PC-3 (cell line): ENCODE measurements around the gene ARL3. TPM values are rescaled to one million over a fixed set of nuclear protein-coding genes. Genes with fewer than 3 reads are reported as not detected.

Source experiments
- ATAC-seq: fragments of 200-7000 bp; cut with Tn5 transposase; 2 replicates; pipeline ENCODE4 v1.9.1; 2020; ENCODE audit warnings: mild to moderate bottlenecking, moderate library complexity
- BruUV-seq: library from RNA; stranded (reverse); fragments of 400-500 nt; replicated peaks from 2 replicates; lab custom pipeline; 2021; lab: Mats Ljungman, UMichigan
- CTCF ChIA-PET: fragments of 300-600 bp; sonication (Branson Sonifier 250); formaldehyde crosslinking; loops from one replicate; lab custom pipeline; 2022; ENCODE audit warnings: antibody characterized with exemption; lab: Charles Lee
- POLR2A ChIA-PET: fragments of 300-600 bp; sonication (Branson Sonifier 250); formaldehyde crosslinking; loops from one replicate; lab custom pipeline; 2022; ENCODE audit warnings: antibody characterized with exemption; ENCODE audit not compliant: unreplicated experiment; lab: Charles Lee
- DNase-seq: peaks from one replicate; pipeline ENCODE4 v3.0.0-alpha.2; 2015
- H2AFZ ChIP-seq: fragments of 300-600 bp; sonication (generic); 2 replicates; pipeline ENCODE4 v1.6.0; 2016; ENCODE audit warnings: antibody characterized with exemption, low read length
- H3F3A ChIP-seq: fragments of 300-600 bp; sonication (generic); one replicate; pipeline ENCODE4 v1.6.0; 2017; ENCODE audit warnings: antibody characterized with exemption, low read length, control low read depth, mild to moderate bottlenecking; ENCODE audit not compliant: unreplicated experiment
- H3K27ac ChIP-seq: fragments of 300-600 bp; sonication (generic); 2 replicates; pipeline ENCODE4 v1.5.1; 2016; ENCODE audit warnings: mild to moderate bottlenecking, low read length
- H3K27me3 ChIP-seq: fragments of 300-600 bp; sonication (generic); 2 replicates; pipeline ENCODE4 v1.6.1; 2016; ENCODE audit warnings: low read length, mixed read lengths
- H3K36me3 ChIP-seq: fragments of 300-600 bp; sonication (generic); 2 replicates; pipeline ENCODE4 v1.6.1; 2016; ENCODE audit warnings: low read depth, mixed run types, low read length, mixed read lengths
- H3K4me1 ChIP-seq: fragments of 300-600 bp; sonication (generic); 2 replicates; pipeline ENCODE4 v1.5.1; 2016; ENCODE audit warnings: low read length; ENCODE audit not compliant: insufficient read depth
- H3K4me2 ChIP-seq: fragments of 300-600 bp; sonication (generic); 2 replicates; pipeline ENCODE4 v1.6.0; 2016; ENCODE audit warnings: low read length
- H3K4me3 ChIP-seq: fragments of 300-600 bp; sonication (generic); 2 replicates; pipeline ENCODE4 v1.5.1; 2016; ENCODE audit warnings: mild to moderate bottlenecking, low read length, mixed read lengths
- H3K79me2 ChIP-seq: fragments of 300-600 bp; sonication (generic); 2 replicates; pipeline ENCODE4 v1.6.1; 2017; ENCODE audit warnings: low read length, mixed read lengths
- H3K9ac ChIP-seq: fragments of 300-600 bp; sonication (generic); 2 replicates; pipeline ENCODE4 v1.6.0; 2016; ENCODE audit warnings: mild to moderate bottlenecking, low read length
- H3K9me2 ChIP-seq: fragments of 300-600 bp; sonication (generic); replicated peaks from 2 replicates; pipeline ENCODE4 v1.6.1; 2016; ENCODE audit warnings: mixed run types, low read length, mixed read lengths
- H3K9me3 ChIP-seq: fragments of 300-600 bp; sonication (generic); 2 replicates; pipeline ENCODE4 v1.6.1; 2016; ENCODE audit warnings: low read length, mixed read lengths
- H4K20me1 ChIP-seq: fragments of 300-600 bp; sonication (generic); 2 replicates; pipeline ENCODE4 v1.6.1; 2016; ENCODE audit warnings: low read length, mixed read lengths
- EZH2 ChIP-seq: fragments of 300-600 bp; sonication (generic); IDR thresholded peaks from one replicate; pipeline ENCODE4 v1.6.1; 2017; ENCODE audit warnings: antibody characterized with exemption, mild to moderate bottlenecking, low read length; ENCODE audit not compliant: unreplicated experiment
- EZH2phosphoT487 ChIP-seq: fragments of 300-600 bp; sonication (generic); IDR thresholded peaks from 2 replicates; pipeline ENCODE4 v1.6.1; 2018; ENCODE audit warnings: mild to moderate bottlenecking, antibody characterized with exemption, low read length, borderline replicate concordance
- intact Hi-C: fragments of 100-400 bp; cut with micrococcal nuclease; formaldehyde crosslinking; loops from 2 replicates; pipeline ENCODE4 v1.9.0; 2023
- total RNA-seq: library from RNA; depleted of rRNA; stranded (reverse); fragments of >200 nt; gene quantifications from 2 replicates; pipeline ENCODE4 v1.2.3, GENCODE V29; 2014
- TF ChIP-seq, protein P1 (sequence below): fragments of 300-600 bp; sonication (generic); conservative IDR thresholded peaks from 2 replicates; pipeline ENCODE4 v1.5.1; 2017; ENCODE audit warnings: antibody characterized with exemption, low read depth, mild to moderate bottlenecking, low read length

The ARL3 gene
- total RNA-seq, 1 experiment from 2014 or later = 2.8 TPM

DNA sequence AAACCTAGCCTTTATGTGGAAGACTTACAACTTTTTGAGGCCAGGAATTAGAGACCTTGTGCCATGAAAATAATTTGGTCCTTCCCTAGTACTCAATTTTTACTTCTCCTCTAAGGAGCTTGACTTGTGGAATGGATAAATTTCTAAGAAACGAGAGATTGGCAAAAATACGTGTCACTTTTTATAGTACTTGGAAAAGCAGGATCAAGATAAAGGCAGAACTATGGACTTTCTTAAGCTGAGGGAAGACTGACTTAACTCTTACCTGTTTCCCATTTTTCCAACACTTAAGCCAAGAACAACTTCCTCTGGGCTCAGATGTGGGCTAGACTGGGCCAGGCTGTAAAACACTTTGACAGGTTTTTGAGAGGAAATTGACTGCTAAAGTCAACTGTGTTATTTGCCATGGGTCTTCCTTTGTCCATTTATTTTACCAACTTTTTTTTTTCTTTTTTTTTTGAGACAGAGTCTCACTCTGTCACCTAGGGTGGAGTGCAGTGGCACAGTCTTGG lies 27.6 kb upstream of the ARL3 start:
- no peak overlapping the region for H3K4me3 ChIP-seq
- H3K36me3 ChIP-seq = no peaks in the 10 kb centered on the region
- CTCF ChIA-PET = no interaction called here
- intact Hi-C loops = no loop called here
- DNase-seq (no peak), ATAC-seq (no peak)
- no peaks in the 10 kb centered on the region for H3K27me3 ChIP-seq
- H3K9me3 ChIP-seq = no peaks in the 10 kb centered on the region
- TF ChIP-seq, protein P1, sequence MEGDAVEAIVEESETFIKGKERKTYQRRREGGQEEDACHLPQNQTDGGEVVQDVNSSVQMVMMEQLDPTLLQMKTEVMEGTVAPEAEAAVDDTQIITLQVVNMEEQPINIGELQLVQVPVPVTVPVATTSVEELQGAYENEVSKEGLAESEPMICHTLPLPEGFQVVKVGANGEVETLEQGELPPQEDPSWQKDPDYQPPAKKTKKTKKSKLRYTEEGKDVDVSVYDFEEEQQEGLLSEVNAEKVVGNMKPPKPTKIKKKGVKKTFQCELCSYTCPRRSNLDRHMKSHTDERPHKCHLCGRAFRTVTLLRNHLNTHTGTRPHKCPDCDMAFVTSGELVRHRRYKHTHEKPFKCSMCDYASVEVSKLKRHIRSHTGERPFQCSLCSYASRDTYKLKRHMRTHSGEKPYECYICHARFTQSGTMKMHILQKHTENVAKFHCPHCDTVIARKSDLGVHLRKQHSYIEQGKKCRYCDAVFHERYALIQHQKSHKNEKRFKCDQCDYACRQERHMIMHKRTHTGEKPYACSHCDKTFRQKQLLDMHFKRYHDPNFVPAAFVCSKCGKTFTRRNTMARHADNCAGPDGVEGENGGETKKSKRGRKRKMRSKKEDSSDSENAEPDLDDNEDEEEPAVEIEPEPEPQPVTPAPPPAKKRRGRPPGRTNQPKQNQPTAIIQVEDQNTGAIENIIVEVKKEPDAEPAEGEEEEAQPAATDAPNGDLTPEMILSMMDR = no peak
- TF ChIP-seq EZH2phosphoT487 (no peak), EZH2 (no peak)
- H3F3A ChIP-seq = no peaks in the 10 kb centered on the region
- H2AFZ ChIP-seq = no peak overlapping the region
- no peak overlapping the region for H3K4me2 ChIP-seq
- POLR2A ChIA-PET = no interaction called here
- peaks cover 29% of the 10 kb centered on the region for H3K79me2 ChIP-seq
- no peak overlapping the region for H3K9ac ChIP-seq
- H3K9me2 ChIP-seq = no peaks in the 10 kb centered on the region
- peaks cover 14% of the 10 kb centered on the region; the same call in 1 of the 2 replicates for H3K4me1 ChIP-seq
- no peak overlapping the region for H3K27ac ChIP-seq
- BruUV-seq = no TSS peak
- no peaks in the 10 kb centered on the region for H4K20me1 ChIP-seq

DNA sequence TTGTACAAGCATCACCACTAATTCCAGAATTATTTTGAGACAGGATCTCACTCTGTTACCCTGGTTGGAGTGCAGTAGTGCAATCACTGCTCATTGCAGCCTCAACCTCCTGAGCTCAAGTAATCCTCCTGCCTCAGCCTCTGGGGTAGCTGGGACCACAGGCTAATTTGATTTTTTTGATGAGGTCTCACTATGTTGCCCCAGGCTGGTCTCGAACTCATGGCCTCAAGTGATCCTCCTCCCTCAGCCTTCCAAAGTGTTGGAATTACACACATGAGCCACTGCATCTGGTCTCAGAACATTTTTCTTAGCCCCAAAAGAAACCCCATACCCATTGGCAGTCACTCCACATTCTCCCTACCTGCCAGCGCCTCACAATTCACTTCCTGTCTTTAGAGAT lies 26.0 kb upstream of the ARL3 start:
- H3K27ac ChIP-seq = no peak overlapping the region
- POLR2A ChIA-PET = no interaction called here
- H3K27me3 ChIP-seq = no peaks in the 10 kb centered on the region
- no TSS peak for BruUV-seq
- intact Hi-C loops = no loop called here
- no peak overlapping the region for H3K4me3 ChIP-seq
- H3K9me2 ChIP-seq = no peaks in the 10 kb centered on the region
- peaks cover 10% of the 10 kb centered on the region; the same call in 1 of the 2 replicates for H3K4me1 ChIP-seq
- no peaks in the 10 kb centered on the region for H3K36me3 ChIP-seq
- no peak overlapping the region for H2AFZ ChIP-seq
- peaks cover 14% of the 10 kb centered on the region for H3K79me2 ChIP-seq
- H3K9ac ChIP-seq = no peak overlapping the region
- ATAC-seq = no peak
- H3F3A ChIP-seq = no peaks in the 10 kb centered on the region
- CTCF ChIA-PET = interaction anchor here (0.6 kb wide), 1 partner anchor 155 kb away, joined by 5 read pairs; no protein-coding TSS in a partner anchor
- no peak overlapping the region for H3K4me2 ChIP-seq
- TF ChIP-seq EZH2phosphoT487 = no peak
- TF ChIP-seq EZH2 = no peak
- TF ChIP-seq, protein P1 = no peak
- no peak for DNase-seq
- H4K20me1 ChIP-seq = no peaks in the 10 kb centered on the region
- no peaks in the 10 kb centered on the region for H3K9me3 ChIP-seq

DNA sequence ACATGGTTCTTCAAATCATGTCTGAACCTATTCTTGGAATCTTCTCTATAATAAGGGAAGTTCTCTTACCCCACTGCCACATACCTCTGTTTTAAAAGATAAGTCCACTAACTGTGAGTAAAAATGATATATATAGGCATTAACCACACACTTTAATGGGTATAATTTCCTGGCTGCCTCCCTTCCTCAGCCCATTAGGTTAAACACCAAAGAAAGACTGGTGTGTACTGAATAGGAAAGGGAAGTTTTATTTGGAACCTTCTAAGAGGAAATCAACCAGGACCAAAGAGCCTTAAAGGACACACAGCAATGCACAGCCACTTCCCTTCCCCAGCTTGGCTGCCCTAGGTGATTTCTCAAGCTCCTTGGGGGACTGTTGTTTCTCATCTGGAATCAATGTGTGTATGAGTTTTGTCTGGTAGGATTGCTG lies 24.5 kb upstream of the ARL3 start:
- H2AFZ ChIP-seq = no peak overlapping the region
- TF ChIP-seq, protein P1 = no peak
- TF ChIP-seq EZH2 = no peak
- no peak for TF ChIP-seq EZH2phosphoT487
- H3K4me3 ChIP-seq = no peak overlapping the region
- ATAC-seq = no peak
- BruUV-seq = no TSS peak
- no peak overlapping the region for H3K9ac ChIP-seq
- ChIA-PET POLR2A (no interaction called here), CTCF (no interaction called here)
- intact Hi-C loops = no loop called here
- no peaks in the 10 kb centered on the region for H3K27me3 ChIP-seq
- no peak overlapping the region for H3K27ac ChIP-seq
- no peaks in the 10 kb centered on the region for H3K9me2 ChIP-seq
- H3K4me2 ChIP-seq = no peak overlapping the region
- DNase-seq = no peak
- H3K4me1 ChIP-seq = peaks cover 4% of the 10 kb centered on the region; the same call in 1 of the 2 replicates
- H3K9me3 ChIP-seq = no peaks in the 10 kb centered on the region
- no peaks in the 10 kb centered on the region for H3K79me2 ChIP-seq
- no peaks in the 10 kb centered on the region for H3K36me3 ChIP-seq
- no peaks in the 10 kb centered on the region for H4K20me1 ChIP-seq
- no peaks in the 10 kb centered on the region for H3F3A ChIP-seq
